OCI-LY7 (cell line): ENCODE results near the gene KANSL1L. TPM values are rescaled to one million over a fixed set of nuclear protein-coding genes. Genes with fewer than 3 reads are reported as not detected.

Experiments
- BruUV-seq: library from RNA; stranded (reverse); fragments of 400-500 nt; replicated peaks from 2 replicates; lab custom pipeline; 2021; lab: Mats Ljungman, UMichigan
- CTCF ChIA-PET: fragments of 300-600 bp; sonication (Branson Sonifier 250); formaldehyde crosslinking; loops from one replicate; lab custom pipeline; 2022; ENCODE audit warnings: antibody characterized with exemption; ENCODE audit not compliant: unreplicated experiment; lab: Charles Lee
- POLR2A ChIA-PET: fragments of 300-600 bp; sonication (Branson Sonifier 250); formaldehyde crosslinking; loops from one replicate; lab custom pipeline; 2022; ENCODE audit warnings: antibody characterized with exemption; lab: Charles Lee
- DNase-seq: peaks from one replicate; pipeline ENCODE4 v3.0.0-alpha.2; 2015; ENCODE audit warnings: low spot score
- H2AFZ ChIP-seq: fragments of 200-600 bp; sonication (generic), shearing (Covaris generic); 2 replicates; pipeline ENCODE4 v1.6.1; 2014; ENCODE audit warnings: mild to moderate bottlenecking, antibody characterized with exemption, low read length, moderate library complexity
- H3K27ac ChIP-seq: fragments of 200-600 bp; sonication (generic); 2 replicates; pipeline ENCODE4 v1.5.1; 2014; ENCODE audit warnings: mixed run types, low read depth, mild to moderate bottlenecking, moderate library complexity, low read length, inconsistent platforms; ENCODE audit not compliant: poor library complexity, severe bottlenecking
- H3K36me3 ChIP-seq: fragments of 200-600 bp; sonication (generic); 2 replicates; pipeline ENCODE4 v1.6.1; 2014; ENCODE audit warnings: mild to moderate bottlenecking, antibody characterized with exemption, low read length, moderate library complexity, mixed read lengths; ENCODE audit not compliant: insufficient read depth
- H3K4me1 ChIP-seq: fragments of 200-600 bp; sonication (generic); 2 replicates; pipeline ENCODE4 v1.5.1; 2014; ENCODE audit warnings: mild to moderate bottlenecking, low read length; ENCODE audit not compliant: insufficient read depth, poor library complexity, severe bottlenecking
- H3K4me2 ChIP-seq: fragments of 200-600 bp; sonication (generic); 2 replicates; pipeline ENCODE4 v1.6.1; 2014; ENCODE audit warnings: mild to moderate bottlenecking, low read length
- H3K4me3 ChIP-seq: fragments of 200-600 bp; sonication (generic); 2 replicates; pipeline ENCODE4 v1.5.1; 2014; ENCODE audit warnings: mild to moderate bottlenecking, low read depth, low read length; ENCODE audit not compliant: poor library complexity, severe bottlenecking
- H3K79me2 ChIP-seq: fragments of 200-600 bp; sonication (generic); 2 replicates; pipeline ENCODE4 v1.6.1; 2016; ENCODE audit warnings: low read depth, mild to moderate bottlenecking, low read length, moderate library complexity, mixed read lengths; ENCODE audit not compliant: insufficient read depth
- H3K9me2 ChIP-seq: fragments of 200-600 bp; sonication (generic); 2 replicates; pipeline ENCODE4 v1.6.1; 2016; ENCODE audit warnings: mild to moderate bottlenecking, low read length, mixed read lengths; ENCODE audit not compliant: insufficient read depth
- H3K9me3 ChIP-seq: fragments of 200-600 bp; sonication (generic); 2 replicates; pipeline ENCODE4 v1.6.1; 2014; ENCODE audit warnings: mild to moderate bottlenecking, mixed run types, low read length, mixed read lengths
- H4K20me1 ChIP-seq: fragments of 200-600 bp; sonication (generic); 2 replicates; pipeline ENCODE4 v1.6.1; 2014; ENCODE audit warnings: mild to moderate bottlenecking, antibody characterized with exemption, low read length, moderate library complexity, mixed read lengths; ENCODE audit not compliant: insufficient read depth
- EZH2phosphoT487 ChIP-seq: fragments of 200-600 bp; sonication (generic); IDR thresholded peaks from 2 replicates; pipeline ENCODE4 v1.6.1; 2018; ENCODE audit warnings: low read depth, borderline replicate concordance, mild to moderate bottlenecking, mixed run types, antibody characterized with exemption, low read length, moderate library complexity, mixed read lengths
- intact Hi-C: fragments of 100-400 bp; cut with micrococcal nuclease; formaldehyde crosslinking; loops from one replicate; pipeline ENCODE4 v1.10.0; 2022; ENCODE audit not compliant: unreplicated experiment
- total RNA-seq, 2 experiments: library from RNA; depleted of rRNA in 1 of 2; stranded (reverse); fragments of >200 nt in 1 of 2; shearing (Covaris generic) in 1 of 2; gene quantifications; 2 replicates each; pipeline ENCODE4 v1.2.3, GENCODE V29; 2014 to 2022
- TF ChIP-seq, protein P1 (sequence below): fragments of 200-600 bp; sonication (generic); conservative IDR thresholded peaks from 2 replicates; pipeline ENCODE4 v1.5.1; 2014; ENCODE audit warnings: mild to moderate bottlenecking, antibody characterized with exemption, low read length, moderate library complexity, mixed read lengths

KANSL1L gene
- total RNA-seq, 2 experiments from 2014 or later = 22.0 to 22.9 TPM

DNA sequence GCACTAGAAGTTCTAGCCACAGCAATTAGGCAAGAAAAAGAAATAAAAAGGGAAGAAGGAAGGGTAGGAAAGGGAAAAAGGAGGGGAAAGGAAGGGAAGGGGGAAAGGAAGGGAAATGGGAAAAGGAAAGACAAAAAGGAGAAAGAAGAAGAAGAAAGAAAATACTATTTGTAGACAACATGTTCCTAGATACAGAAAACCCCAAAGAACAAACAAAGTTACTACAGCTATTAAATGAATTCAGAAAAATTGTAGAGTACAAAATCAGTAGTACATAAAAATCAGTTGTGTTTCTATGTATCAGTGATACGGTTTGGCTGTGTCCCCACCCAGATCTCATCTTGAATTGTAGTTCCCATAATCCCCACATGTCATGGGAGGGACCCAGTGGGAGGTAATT lies 116.5 kb downstream of the KANSL1L start:
- H3K36me3 ChIP-seq = no peaks in the 10 kb centered on the region
- 0 out of 2 replicates have a peak, but pooled peaks cover 4% of the 10 kb centered on the region for H3K9me3 ChIP-seq
- no peaks in the 10 kb centered on the region for H3K9me2 ChIP-seq
- no peaks in the 10 kb centered on the region for H3K79me2 ChIP-seq
- BruUV-seq = no TSS peak
- no peak overlapping the region for H2AFZ ChIP-seq
- H3K4me2 ChIP-seq = no peak overlapping the region
- POLR2A ChIA-PET = interaction anchor here (0.6 to 0.8 kb wide), 2 partner anchors 13 to 1236 kb away, joined by 4 to 6 read pairs; no protein-coding TSS in a partner anchor
- DNase-seq = no peak
- intact Hi-C loops = no loop called here
- H3K4me1 ChIP-seq = no peaks in the 10 kb centered on the region
- H3K27ac ChIP-seq = no peak overlapping the region
- H3K4me3 ChIP-seq = no peak overlapping the region
- TF ChIP-seq, protein P1, sequence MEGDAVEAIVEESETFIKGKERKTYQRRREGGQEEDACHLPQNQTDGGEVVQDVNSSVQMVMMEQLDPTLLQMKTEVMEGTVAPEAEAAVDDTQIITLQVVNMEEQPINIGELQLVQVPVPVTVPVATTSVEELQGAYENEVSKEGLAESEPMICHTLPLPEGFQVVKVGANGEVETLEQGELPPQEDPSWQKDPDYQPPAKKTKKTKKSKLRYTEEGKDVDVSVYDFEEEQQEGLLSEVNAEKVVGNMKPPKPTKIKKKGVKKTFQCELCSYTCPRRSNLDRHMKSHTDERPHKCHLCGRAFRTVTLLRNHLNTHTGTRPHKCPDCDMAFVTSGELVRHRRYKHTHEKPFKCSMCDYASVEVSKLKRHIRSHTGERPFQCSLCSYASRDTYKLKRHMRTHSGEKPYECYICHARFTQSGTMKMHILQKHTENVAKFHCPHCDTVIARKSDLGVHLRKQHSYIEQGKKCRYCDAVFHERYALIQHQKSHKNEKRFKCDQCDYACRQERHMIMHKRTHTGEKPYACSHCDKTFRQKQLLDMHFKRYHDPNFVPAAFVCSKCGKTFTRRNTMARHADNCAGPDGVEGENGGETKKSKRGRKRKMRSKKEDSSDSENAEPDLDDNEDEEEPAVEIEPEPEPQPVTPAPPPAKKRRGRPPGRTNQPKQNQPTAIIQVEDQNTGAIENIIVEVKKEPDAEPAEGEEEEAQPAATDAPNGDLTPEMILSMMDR = no peak
- no peak for TF ChIP-seq EZH2phosphoT487
- CTCF ChIA-PET = no interaction called here
- no peaks in the 10 kb centered on the region for H4K20me1 ChIP-seq

DNA sequence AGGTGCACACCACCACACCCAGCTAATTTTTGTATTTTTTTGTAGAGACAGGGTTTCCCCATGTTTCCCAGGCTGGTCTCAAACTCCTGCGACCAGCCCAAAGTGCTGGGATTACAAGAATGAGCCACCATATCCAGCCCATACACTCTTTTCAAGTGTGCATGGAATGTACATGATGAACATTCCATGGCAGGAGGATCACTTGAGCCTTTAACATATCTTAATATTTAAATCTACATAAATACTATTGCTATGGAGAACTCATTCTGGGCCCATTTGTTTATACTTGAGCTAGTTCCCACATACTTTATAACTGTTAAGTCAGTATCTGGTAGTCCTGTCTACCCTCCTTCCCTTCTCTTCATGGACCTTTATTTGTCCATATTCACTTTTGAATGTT lies 120.3 kb downstream of the KANSL1L start:
- ChIA-PET CTCF (no interaction called here), POLR2A (interaction anchor here (0.5 to 1.3 kb wide), 3 partner anchors 11 to 1425 kb away, joined by 3 read pairs; no protein-coding TSS in a partner anchor)
- Histone ChIP-seq H3K9me3 (0 out of 2 replicates have a peak, but pooled peaks cover 4% of the 10 kb centered on the region), H3K4me2 (no peak overlapping the region), H3K36me3 (peaks cover 1% of the 10 kb centered on the region; the same call in 1 of the 2 replicates), H3K4me3 (no peak overlapping the region), H3K4me1 (no peaks in the 10 kb centered on the region), H2AFZ (no peak overlapping the region), H3K79me2 (no peaks in the 10 kb centered on the region), H3K27ac (no peak overlapping the region), H4K20me1 (no peaks in the 10 kb centered on the region), H3K9me2 (no peaks in the 10 kb centered on the region; the same call in 1 of the 2 replicates)
- intact Hi-C loops = no loop called here
- no peak for DNase-seq
- TF ChIP-seq, protein P1 = no peak
- TF ChIP-seq EZH2phosphoT487 = no peak
- BruUV-seq = no TSS peak

DNA sequence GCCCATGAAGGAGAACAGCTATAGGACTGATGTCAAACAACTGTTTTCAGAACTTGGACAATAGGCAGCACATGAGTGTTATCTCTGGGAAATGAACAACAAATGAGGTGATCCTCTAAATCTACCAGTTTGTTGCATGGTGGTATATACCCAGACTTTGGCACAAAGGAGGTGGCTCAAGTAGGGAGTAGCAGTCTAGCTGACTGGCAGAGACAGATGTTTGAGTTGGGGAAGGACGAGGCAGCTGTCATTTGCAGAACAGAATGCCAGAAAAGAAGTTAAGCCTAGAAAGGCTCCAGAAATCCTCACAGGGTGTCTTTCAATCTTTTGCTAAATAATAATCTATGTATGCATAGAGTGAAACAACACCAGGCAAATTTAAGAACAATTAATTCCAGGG lies 121.4 kb downstream of the KANSL1L start:
- H3K79me2 ChIP-seq = no peaks in the 10 kb centered on the region
- DNase-seq = no peak
- BruUV-seq = no TSS peak
- H3K36me3 ChIP-seq = peaks cover 5% of the 10 kb centered on the region; the same call in 1 of the 2 replicates
- no peak overlapping the region for H3K27ac ChIP-seq
- 0 out of 2 replicates have a peak, but pooled peaks cover 4% of the 10 kb centered on the region for H3K9me3 ChIP-seq
- H3K4me1 ChIP-seq = no peaks in the 10 kb centered on the region
- H3K4me2 ChIP-seq = no peak overlapping the region
- TF ChIP-seq, protein P1 = no peak
- TF ChIP-seq EZH2phosphoT487 = no peak
- POLR2A ChIA-PET = interaction anchor here (0.5 to 1.0 kb wide), 2 partner anchors 14 to 1638 kb away, joined by 3 read pairs; no protein-coding TSS in a partner anchor
- no peak overlapping the region for H3K4me3 ChIP-seq
- no peaks in the 10 kb centered on the region; the same call in 1 of the 2 replicates for H3K9me2 ChIP-seq
- no peak overlapping the region for H2AFZ ChIP-seq
- intact Hi-C loops = no loop called here
- H4K20me1 ChIP-seq = no peaks in the 10 kb centered on the region
- CTCF ChIA-PET = no interaction called here
